Ureter (tissue), 1 donor: ENCODE results near the gene FAU. TPM values are rescaled to one million over a fixed set of nuclear protein-coding genes. Genes with fewer than 3 reads are reported as not detected.

Experiments
- DNase-seq: peaks from one replicate; pipeline ENCODE4 v3.0.0-alpha.2; 2020; ENCODE audit warnings: low spot score
- total RNA-seq: library from RNA; stranded (reverse); gene quantifications from one replicate; pipeline ENCODE4 v1.2.4, GENCODE V29; 2023
- donor health status: DM: yes; HTN: yes; CAD: no.

The FAU gene
- total RNA-seq, 1 donor from 2014 or later = 999 TPM

DNA sequence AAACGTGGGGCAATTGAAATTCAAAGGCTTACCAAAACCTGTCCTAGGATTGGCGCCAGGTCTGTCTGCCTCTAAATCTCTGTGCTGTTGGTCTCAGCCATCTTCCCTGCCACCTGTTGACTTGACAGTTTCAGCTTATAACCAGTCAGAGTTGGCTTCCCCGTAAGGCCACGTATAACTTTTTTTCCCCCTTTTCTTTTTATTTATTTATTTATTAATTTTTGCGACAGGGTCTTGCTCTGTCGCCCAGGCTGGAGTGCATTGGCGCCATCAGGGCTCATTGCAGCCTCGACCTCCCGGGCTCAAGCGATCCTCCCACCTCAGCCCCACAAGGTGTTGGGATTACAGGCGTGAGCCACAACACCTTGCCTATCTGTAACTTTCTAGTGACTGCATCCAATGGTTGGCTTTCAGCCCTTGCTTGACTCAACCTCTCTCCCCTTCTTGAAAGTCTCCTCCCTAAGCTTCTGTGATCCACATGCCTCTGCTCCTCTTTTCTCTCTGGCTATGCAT lies 13.8 kb upstream of the FAU start:
- DNase-seq = no peak

DNA sequence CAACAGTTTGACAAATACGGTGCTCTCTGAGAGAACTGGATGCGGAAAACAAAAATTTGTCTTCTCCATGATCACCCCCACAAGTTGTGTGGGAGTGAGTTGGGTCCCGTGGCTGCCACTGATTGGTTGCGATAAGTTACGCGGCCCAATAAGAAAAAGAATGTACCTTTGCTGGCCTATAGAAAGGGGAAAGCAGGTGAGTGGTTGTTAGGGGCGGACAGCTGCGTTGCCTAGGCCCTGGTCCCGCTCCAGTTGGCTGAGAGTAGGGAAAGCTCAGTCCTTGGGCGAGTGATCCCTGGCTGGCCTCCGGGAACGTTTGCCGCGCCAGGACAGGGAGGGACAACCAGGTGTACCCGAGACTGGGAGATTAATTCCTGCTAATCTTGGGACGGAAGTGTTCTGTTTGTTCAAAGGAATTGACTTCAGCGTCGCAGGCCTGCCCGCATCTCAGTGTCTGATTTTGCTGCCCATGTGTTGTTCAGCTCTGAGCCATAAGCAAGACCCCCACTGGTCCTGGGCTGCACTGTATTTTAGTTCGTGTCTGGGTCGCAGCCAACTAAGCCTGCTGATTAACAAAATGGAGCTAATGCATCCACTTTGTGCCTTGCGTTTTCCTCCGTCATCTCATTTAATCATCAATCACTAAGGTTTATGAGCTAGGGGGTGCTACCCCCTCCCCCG lies 13.2 kb upstream of the FAU start:
- DNase-seq = peak; percentile 92

DNA sequence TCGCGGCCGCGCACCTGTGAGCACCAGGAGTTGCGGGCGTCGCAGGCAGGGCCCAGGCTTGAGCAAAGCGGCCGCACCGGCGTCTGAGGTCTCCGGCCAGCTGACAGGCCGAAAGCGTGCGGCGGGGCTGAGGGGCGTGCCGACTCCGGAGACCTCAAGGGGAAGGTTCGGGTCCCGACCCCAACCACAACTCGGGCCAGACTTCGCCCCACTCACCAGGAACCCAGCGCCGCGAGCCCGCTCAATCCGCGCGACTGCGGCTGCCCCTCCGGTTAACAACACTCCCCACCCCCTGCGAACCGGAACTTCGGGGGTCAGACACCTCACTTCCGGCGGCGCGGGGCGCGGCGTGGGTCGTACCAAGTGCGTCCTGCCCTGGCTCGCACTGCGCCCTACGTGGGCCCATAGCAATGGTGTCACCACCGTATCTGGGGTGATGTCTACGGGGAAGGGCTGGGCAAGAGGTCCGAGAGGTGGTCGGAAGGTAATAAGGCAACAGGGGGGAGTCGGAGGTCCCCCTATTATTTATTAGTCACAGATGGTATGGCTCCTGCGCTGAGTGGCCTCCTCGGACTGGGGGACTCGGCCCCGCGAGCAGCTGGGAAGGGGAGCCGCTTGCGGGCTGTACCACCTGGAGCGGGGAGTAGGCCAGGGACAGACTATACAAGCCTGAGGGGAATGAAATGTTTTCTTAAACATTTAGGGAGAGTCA lies 12.5 kb upstream of the FAU start, which contains the start of gene SYVN1:
Gene SYVN1 (minus strand): TSS at position 280 of the 712 bp plus-strand sequence. CDS start 918 bp downstream, outside the sequence.
- DNase-seq = peak; percentile 93

DNA sequence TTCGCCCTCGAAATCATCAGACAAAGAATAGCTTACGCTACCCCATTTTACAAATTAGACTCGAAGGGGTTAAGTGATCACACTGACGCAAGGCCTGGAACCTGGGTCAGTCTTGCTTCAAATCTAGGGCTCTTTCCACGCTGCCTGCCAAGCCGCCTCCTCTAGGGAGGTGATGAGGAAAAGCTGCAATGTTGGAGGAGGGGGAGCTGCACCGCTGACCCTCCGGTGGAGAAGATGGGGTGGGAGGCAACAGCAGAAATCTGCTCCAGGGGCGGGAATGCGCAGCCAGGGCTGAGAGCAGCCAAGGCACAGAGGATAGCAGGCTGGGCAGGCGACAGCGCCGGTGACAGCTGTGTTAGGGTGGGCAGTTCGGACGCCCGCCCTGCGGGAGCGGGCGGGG lies 11.8 kb upstream of the FAU start:
- DNase-seq = no peak

DNA sequence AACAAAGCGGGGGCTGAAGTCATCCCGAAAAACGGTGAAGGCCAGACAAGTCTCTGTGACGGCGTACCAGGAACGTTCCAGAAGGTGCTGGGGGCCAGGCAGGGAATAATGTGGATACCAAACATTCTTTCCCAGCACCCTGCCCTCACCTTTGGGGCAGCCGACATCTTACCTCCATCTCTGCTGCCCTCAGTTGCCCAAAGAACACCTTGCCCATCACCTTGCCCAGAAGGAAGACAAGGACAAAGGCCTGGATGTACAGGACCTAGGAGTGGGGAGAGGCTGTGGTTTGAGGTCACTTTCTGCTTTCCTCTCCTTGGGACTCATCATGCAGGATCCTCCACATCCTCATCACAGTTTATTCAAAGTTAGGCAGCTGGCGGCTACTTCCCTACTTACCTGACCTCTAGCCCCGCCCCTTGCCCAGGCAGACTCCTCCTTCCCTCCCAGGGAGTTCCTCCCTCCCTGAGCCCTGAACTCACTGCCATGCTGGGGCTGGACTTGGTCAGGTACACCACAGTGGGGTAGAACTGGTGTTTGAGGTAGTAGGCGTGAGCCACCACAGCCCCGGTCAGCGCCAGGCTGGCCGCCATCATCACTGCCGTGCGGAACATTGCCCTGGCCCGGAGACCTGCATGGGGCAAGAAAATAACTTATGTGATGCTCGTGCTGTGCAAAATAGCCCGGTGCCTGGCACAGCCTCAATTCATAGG lies 11.2 kb upstream of the FAU start:
- no peak for DNase-seq

DNA sequence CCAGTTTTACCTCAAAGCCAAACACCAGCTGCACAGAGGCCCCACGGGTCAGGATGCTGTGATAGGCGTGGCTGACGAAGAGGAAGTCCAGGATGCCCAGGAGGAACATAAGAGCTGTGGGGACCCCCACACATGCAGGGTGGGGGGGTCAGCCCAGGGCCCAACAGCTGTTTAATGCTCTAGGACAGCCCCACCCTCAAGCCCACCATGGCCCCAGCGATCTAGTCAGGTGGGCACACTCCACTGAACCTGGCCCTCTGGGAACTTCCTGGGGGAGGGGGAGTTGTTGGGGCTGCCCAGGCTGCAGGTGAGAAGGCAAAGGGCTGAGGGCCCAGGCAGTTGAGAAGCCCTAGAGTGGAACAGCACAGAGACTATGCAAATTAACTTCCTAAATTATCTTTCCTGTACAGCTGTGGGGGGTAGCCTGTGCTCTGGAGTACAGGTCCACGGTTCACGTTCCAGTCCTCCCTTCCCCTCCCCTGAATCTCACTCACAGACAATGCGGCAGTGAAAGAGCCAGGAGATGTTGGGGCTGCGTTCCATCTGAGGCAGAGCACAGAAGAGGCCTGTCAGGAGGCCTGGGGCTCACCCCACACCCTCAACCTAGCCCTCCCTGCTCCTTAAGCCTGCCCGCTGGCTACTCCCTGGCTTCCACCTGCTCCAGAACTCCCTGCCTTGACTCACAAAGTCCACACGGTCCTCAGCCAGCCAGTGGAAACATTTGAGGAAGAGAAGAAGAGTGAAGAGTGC lies 10.5 kb upstream of the FAU start:
- DNase-seq = no peak

DNA sequence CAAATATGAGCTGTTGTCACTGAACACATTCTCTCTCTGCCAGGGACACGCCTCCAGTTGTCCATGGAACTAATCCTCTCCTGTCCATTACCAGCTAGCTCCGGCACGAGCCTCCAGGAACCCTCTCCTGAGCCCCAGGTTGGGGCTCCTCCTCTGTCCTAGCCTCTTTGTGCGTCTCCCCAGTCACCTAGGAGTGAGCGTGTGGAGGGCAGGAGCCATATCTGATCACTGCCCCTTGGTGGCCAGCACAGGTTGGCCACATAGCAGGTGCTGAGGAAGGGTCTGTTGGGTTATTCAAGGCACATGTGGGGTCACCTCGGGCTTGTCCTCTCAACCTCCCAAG lies 9.9 kb upstream of the FAU start:
- no peak for DNase-seq

DNA sequence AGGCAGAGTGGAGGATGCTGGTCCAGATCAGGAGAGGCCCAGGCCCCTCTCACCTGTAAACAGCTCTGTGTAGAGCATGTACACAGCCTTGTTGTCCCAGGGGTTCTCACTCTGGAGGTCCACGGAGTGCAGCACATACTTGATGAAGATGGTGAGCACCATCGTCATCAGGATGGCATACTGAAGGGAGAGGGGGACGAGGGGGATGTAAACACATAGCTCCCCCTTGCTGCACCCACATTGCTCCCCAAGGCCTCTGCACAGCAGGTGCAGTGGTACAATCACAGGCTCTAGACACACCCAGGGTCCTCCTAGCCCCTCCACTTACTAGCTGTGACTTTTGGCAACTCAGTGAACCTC lies 9.5 kb upstream of the FAU start:
- DNase-seq = no peak

DNA sequence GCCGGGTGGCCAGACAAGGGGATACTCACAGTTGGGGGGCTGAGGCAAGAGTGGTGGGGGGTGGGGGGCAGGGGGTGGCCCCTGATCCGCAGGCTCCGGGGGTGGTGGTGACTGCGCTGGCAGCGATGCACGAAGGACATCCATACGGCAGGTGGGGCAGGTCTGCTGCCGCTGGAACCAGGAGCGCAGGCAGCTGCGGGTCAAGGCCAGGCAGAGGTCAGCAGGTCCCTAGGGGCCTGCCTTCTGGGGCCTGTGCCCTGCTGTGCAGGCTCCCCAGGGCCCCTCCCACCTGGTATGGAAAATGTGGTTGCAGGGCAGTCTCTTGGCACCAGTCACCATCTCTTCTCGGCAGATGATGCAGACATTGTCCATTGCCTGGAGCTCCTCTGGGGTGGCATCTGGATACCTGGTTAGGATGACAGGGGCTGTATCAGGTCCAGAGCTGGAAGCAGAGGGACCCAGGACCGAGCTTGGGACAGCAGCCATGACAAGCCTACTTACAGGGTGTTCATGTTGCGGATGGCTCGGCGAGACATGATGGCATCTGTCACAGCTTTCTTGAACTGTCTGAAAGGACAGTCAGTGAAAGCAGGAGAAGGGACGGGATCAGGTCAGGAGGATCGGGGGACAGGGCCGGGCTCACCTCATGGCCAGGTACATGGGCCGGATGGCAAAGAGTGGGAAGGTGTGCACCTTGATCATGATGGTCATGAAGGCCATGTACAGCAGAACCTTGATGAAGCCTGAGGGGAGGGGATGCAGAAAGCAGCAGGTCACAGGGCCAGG lies 8.9 kb upstream of the FAU start:
- DNase-seq = no peak

DNA sequence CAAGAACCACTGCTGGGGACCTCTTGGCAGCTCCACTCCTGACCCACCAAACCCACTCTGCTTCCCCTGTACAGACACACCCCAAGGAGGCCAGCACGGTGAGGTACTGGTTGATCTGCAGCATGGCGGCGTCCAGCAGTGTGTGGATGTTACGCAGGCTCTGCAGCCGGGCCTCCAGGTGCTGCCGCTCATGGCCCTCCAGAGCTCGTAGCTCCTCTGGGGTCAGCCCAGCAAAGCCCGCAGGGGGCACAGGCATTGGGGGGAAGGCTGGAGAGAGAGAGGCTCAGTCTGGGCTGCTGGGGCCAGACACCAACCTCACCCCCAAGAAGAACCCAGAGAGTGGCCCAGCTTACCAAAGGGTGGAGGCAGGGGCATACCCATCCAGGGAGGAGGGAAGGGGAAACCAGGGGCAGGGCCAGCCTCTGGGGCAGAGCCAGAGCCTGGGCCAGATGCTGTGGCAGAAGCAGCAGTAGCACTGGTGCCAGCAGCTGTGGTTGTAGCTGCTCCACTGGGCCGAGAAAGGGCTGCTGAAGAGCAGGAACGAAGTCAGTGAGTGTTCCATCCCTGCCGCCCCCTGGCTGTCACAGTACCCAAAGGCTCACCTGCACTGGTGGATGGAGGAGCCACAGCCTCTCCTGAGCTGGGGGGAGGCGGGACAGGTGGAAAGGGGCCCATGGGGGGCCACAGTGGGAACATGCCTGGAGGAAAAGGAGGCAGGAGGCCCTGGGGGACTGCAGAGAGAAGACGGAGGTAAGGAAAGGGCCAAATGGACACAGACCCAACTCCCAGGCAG lies 7.9 kb upstream of the FAU start:
- no peak for DNase-seq

DNA sequence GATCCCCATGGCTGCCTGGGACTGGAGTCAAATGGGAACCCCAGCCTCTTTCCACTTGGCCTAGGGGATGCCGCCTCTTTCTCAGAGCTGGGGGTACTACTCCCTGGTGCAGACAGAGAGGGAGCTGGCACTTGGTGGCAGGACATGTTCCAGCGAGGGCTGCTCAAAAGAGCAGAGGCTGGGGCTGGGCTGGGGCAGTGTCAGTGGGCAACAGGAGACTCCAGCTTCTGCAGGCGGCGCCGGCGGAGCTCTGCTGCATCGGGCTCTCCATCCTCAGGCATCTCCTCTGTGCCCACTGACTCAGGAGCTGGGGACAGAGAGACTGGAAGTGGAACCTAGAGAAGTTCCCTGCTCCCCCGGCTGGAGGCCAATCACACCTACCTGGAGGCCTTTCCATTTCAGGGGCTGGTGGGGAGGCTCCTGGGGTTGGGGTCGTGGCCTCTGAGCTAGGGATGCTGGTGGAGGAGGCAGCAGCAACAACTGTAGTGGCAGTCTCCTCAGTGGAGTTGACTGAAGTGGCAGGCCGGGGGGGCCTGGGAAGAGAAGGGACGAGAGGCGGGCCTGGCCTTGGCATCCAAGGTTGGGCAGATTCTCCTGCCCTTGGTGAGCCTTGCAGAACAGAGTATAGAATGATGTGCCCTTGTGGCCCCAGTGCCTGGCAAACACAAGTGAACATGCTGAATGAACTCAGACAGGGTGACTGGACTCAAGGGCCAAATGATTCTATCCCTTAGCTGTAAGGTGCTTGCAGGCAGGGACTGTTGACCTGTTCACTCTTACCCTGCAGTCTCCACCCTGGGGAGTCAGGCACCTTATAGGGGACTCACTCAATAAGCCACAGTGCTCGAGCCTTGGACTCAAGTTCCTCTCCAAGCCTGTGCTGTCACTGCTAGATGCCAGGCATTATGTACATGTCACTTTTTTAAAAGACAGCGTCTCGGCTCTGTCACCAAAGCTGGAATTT lies 6.5 kb upstream of the FAU start:
- DNase-seq = no peak

DNA sequence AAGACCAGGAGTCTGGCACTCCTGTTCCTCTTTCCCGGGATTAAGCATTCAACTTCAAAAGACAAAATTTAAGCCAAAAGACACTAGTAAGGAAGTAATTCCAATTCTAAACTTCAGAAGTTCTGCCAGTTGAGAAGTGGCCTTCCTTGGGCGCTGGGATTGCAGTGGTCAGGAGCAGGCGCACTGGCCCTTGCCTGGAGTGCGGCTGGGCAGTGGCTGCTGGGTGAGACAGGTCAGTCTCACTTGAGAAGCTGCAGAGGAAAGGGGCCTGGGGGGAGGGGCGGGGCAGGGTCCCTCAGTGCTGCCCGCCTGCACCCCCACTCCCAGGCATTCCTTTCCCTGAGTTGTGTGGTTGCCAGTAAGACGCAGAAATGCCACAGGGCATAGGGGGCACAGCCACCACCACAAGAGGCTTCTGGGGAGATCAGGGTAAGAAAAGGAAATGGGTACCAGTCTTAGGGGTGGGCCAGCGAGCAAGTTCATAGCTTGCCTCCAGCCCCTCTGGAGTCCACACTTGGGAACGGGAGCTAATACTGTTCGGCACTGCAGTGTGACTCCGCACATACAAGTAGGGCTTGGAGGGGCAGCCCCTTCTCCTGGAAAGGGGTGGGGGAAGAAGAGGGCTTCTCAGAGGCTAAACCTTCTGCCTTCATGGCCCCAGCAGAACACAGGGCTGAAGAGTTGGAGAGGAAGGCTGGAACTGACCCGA lies 5.7 kb upstream of the FAU start:
- DNase-seq = no peak

DNA sequence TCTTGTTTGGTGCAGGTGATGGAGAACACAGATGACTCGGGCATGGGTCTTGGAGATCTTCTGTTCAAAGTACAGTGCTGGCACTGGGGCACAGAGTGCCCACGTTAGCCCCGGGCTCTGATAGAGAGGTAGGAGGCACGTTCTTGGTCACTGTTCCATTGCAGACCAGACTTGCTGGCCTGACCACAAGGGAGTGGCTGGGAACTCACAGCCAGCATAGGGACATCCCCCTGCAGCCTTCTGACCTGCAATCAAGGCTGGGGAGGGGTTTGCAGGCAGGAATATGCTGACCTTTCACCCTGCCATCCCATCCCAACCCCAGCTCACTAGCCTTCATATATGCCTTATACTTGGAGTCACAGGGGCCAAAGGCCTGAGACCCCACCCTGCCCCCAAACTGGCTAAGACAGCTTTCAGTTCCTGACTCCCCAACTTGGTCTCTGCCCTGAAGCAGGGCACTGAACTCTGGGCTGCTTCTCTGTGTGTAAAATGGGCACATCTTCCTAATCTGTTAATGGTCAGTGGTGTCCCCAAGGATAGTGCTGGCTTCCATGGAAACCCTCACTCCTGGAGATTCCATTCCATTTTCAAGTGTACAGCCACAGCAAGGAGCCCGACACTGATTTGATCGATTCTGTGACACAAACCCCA lies 4.8 kb upstream of the FAU start:
- DNase-seq = no peak

DNA sequence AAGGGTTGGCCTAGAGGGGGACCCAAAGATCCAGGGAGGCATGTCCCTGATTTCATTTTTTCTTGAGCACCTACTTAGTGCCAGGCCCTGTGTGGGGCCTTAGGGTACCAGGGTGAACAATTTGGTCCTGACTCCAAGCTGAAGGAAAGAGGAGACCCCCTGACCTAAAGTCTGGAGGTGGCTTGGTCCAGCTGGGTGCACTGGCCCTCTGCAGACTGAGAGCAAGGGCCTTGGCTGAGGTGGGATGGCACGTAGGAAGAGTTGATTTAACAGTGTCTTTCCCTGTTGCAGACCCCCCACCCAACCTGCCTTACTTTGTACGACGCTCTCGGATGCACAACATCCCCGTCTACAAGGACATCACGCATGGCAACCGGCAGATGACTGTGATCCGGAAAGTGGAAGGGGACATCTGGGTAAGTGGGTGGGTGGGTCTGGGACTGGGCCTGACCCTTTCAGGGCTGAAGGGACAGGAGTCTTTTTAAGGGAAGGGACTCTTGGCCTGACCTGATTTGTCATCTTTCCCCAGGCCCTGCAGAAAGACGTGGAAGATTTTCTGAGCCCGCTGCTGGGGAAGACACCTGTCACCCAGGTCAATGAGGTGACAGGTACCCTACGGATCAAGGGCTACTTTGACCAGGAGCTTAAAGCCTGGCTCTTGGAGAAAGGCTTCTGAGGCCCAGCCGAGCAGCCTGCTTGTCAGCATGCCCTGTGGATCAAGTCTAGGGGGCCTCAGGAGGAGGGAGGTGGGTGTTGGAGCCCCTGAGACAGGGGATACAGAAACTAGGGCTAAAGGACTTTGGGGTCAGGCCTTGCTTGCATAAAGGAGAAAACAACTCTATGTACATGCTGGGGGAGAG lies 3.5 kb upstream of the FAU start:
- no peak for DNase-seq

DNA sequence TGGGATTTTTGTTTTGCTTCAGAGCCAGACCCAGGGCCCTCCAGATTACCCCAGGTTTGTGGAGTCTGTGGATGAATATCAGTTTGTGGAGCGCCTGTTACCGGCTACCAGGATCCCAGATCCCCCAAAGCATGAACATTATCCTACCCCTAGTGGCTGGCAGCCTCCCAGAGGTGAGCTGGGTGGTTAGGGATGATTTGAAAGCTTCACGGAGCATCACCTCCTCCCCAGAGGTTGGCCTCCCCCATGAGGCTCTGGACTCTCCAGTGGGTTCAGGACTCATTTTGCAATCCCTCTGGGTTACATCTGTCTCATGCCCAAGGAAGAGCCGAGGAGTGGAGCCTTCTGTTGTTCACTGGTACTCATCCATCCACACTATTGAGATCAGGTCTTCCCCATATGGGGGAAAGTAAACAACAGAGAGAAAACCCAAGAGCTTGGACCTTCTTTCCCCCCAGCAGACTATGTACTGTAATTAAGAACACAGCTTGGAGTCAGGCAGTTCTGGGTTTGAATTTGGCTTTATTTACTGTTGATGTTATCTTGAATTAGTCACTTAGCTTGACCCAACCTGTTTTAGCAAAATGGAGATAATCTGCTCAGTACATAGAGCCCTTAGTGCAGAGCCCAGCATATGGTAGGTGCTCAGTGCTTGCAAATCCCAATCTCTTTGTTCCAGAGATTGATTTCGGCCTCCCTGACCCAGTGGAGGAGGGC lies 2.7 kb upstream of the FAU start:
- no peak for DNase-seq

DNA sequence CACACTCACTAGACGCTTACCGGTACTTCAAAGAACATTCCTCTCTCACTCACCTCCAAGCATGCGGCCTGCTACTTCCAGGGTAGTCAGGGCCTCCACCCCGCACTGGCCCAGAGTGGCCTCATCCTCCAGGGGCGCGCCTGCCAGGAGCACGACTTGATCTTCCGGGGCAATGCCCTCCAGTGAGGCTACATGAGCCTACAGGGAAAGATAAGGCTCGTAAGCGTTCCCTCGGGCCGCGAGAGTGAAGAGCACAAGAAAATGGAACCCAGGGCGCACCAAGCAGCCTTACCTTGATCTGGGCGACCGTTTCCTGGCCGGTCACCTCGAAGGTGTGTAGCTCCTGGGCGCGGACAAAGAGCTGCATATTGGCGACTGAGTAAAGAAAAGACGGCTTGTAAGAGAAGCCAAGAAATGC lies 478 bp downstream of the FAU start:
- no peak for DNase-seq
